T-cell (primary cell): ENCODE results near the gene RNF166. TPM values are rescaled to one million over a fixed set of nuclear protein-coding genes. Genes with fewer than 3 reads are reported as not detected.

ENCODE experiments used
- ATAC-seq, 4 experiments: fragments of 200-7000 bp in 3 of 4; fragments of 150-1000 bp in 1 of 4; cut with Tn5 transposase; replicated peaks in 1 of 4; 1 replicate in 3 of 4; 2 replicates in 1 of 4; pipeline ENCODE4 v1.10.0; 2021; ENCODE audit warnings: moderate library complexity in 3 of 4, mild to moderate bottlenecking in 2 of 4, moderate number of reproducible peaks in 1 of 4
- CTCF ChIA-PET, 2 donors: fragments of 300-600 bp; sonication (Branson Sonifier 250); formaldehyde crosslinking; loops; one replicate each; lab custom pipeline; 2022; ENCODE audit warnings: antibody characterized with exemption in 2 of 2; lab: Charles Lee
- POLR2A ChIA-PET, 2 donors: fragments of 300-600 bp; sonication (Branson Sonifier 250); formaldehyde crosslinking; loops; one replicate each; lab custom pipeline; 2022; ENCODE audit warnings: antibody characterized with exemption in 2 of 2; lab: Charles Lee
- DNase-seq, 35 experiments: peaks; one replicate each; pipeline versions ENCODE4 v3.0.0 to v3.0.0-alpha.2; 2013 to 2023
- H3K27ac ChIP-seq: one replicate; pipeline ENCODE4 v1.5.1; 2013; ENCODE audit warnings: low read length
- H3K27me3 ChIP-seq, 2 experiments: replicated peaks in 1 of 2; 1 replicate in 1 of 2; 2 replicates in 1 of 2; pipeline versions ENCODE4 v1.6.1 to v1.7.0; 2013; ENCODE audit warnings: low read length in 1 of 2, mixed read lengths in 1 of 2; ENCODE audit not compliant: control insufficient read depth in 2 of 2, insufficient read depth in 2 of 2; ENCODE audit errors: extremely low read depth in 1 of 2
- H3K36me3 ChIP-seq, 2 donors: 1 replicate in 1 of 2; 2 replicates in 1 of 2; pipeline versions ENCODE4 v1.6.1 to v1.7.0; 2013; ENCODE audit warnings: low read length in 1 of 2; ENCODE audit not compliant: control insufficient read depth in 2 of 2, insufficient read depth in 1 of 2; ENCODE audit errors: extremely low read depth in 1 of 2
- H3K4me1 ChIP-seq, 2 experiments: 1 replicate in 1 of 2; 2 replicates in 1 of 2; pipeline versions ENCODE4 v1.6.1 to v1.7.0; 2013; ENCODE audit warnings: low read length in 2 of 2, mixed read lengths in 1 of 2; ENCODE audit not compliant: insufficient read depth in 2 of 2, control insufficient read depth in 1 of 2; ENCODE audit errors: extremely low read depth in 1 of 2
- H3K4me3 ChIP-seq, 2 donors: 1 replicate in 1 of 2; 2 replicates in 1 of 2; pipeline versions ENCODE4 v1.5.1 to v1.7.0; 2013; ENCODE audit warnings: mild to moderate bottlenecking in 2 of 2, low read length in 1 of 2, moderate library complexity in 1 of 2; ENCODE audit not compliant: control insufficient read depth in 1 of 2; ENCODE audit errors: extremely low read depth in 1 of 2
- H3K9me3 ChIP-seq: 2 replicates; pipeline ENCODE4 v1.7.0; 2013
- H3K27ac Mint-ChIP-seq, 2 donors: one replicate each; pipeline ENCODE4 v1.8.0; 2020 to 2021; ENCODE audit warnings: mild to moderate bottlenecking in 2 of 2, mixed read lengths in 2 of 2
- H3K27me3 Mint-ChIP-seq, 2 donors: one replicate each; pipeline ENCODE4 v1.8.0; 2021 to 2022; ENCODE audit warnings: mixed read lengths in 2 of 2
- H3K36me3 Mint-ChIP-seq: one replicate; pipeline ENCODE4 v1.8.0; 2021; ENCODE audit warnings: mixed read lengths
- H3K4me1 Mint-ChIP-seq, 3 donors: one replicate each; pipeline ENCODE4 v1.8.0; 2020 to 2022; ENCODE audit warnings: mixed read lengths in 3 of 3, mild to moderate bottlenecking in 1 of 3
- H3K4me3 Mint-ChIP-seq, 3 donors: one replicate each; pipeline ENCODE4 v1.8.0; 2020 to 2022; ENCODE audit warnings: mild to moderate bottlenecking in 3 of 3, mixed read lengths in 3 of 3, moderate library complexity in 3 of 3
- H3K9me3 Mint-ChIP-seq, 3 donors: one replicate each; pipeline ENCODE4 v1.8.0; 2020 to 2022; ENCODE audit warnings: mixed read lengths in 3 of 3
- WGBS: methylation state at CpG from one replicate; pipeline ENCODE4 v1.1.5; 2013; ENCODE audit warnings: missing lambda C conversion rate; ENCODE audit not compliant: insufficient coverage; 5-methylcytosine and 5-hydroxymethylcytosine counted together
- total RNA-seq, 35 experiments: library from RNA in 6 of 35; stranded (reverse) in 6 of 35; fragments of 120-200 nt in 1 of 35; gene quantifications; one replicate each; pipeline versions ENCODE4 v1.2.1 to v1.2.4 and lab custom pipeline; 2013 to 2026

The RNF166 gene
- total RNA-seq, 5 donors from 2014 or later (not counting 1 experiment from before 2014, with no cell fraction given): 246 to 369 (median 264) TPM

- POLR2A ChIA-PET: no interaction called here
- Histone ChIP-seq H3K4me3 (no peak overlapping the region), H3K9me3 (no peaks in the 10 kb centered on the region), H3K4me1 (peaks cover 11 to 40% of the 10 kb centered on the region in 2 experiments), H3K27ac (no peak overlapping the region), H3K36me3 (peaks cover 32 to 52% of the 10 kb centered on the region in 2 donors), H3K27me3 (no peaks in the 10 kb centered on the region)
- H3K9me3 Mint-ChIP-seq: no peaks in the 10 kb centered on the region
- ATAC-seq (no peak), DNase-seq (no peak)
- H3K27me3 Mint-ChIP-seq: no peaks in the 10 kb centered on the region
- 91% methylated on average over 27 of the region's 32 CpGs for WGBS
- H3K4me1 Mint-ChIP-seq: peaks cover 24 to 25% (median 25%) of the 10 kb centered on the region in 3 donors
- CTCF ChIA-PET: no interaction called here
- no peaks in the 10 kb centered on the region for H3K36me3 Mint-ChIP-seq
- H3K27ac Mint-ChIP-seq: no peak overlapping the region
- no peak overlapping the region for H3K4me3 Mint-ChIP-seq
Measured at GRCh38 chr16:88678224-88678979, 27.8 kb downstream of the RNF166 start.

GRCh38 chr16:88677721-88678120, 28.5 kb downstream of the RNF166 start:
- Mint-ChIP-seq H3K4me1 (peaks cover 19 to 22% (median 21%) of the 10 kb centered on the region in 3 donors), H3K9me3 (no peaks in the 10 kb centered on the region), H3K36me3 (no peaks in the 10 kb centered on the region), H3K4me3 (no peak overlapping the region), H3K27ac (no peak overlapping the region), H3K27me3 (no peaks in the 10 kb centered on the region)
- Histone ChIP-seq H3K4me3 (no peak overlapping the region), H3K27ac (no peak overlapping the region), H3K36me3 (peaks cover 32 to 52% of the 10 kb centered on the region in 2 donors), H3K4me1 (peaks cover 11 to 34% of the 10 kb centered on the region in 2 experiments), H3K9me3 (no peaks in the 10 kb centered on the region), H3K27me3 (no peaks in the 10 kb centered on the region)
- ChIA-PET POLR2A (no interaction called here), CTCF (no interaction called here)
- 72% methylated on average over 10 of the region's 13 CpGs for WGBS
- DNase-seq: no peak
- no peak for ATAC-seq

GRCh38 chr16:88676502-88677242, 29.5 kb downstream of the RNF166 start:
- H3K9me3 Mint-ChIP-seq: no peaks in the 10 kb centered on the region
- ChIA-PET CTCF (no interaction called here), POLR2A (no interaction called here)
- no peaks in the 10 kb centered on the region for H3K36me3 Mint-ChIP-seq
- H3K36me3 ChIP-seq: peaks cover 35 to 52% of the 10 kb centered on the region in 2 donors
- H3K27me3 Mint-ChIP-seq: no peaks in the 10 kb centered on the region
- peaks cover 9 to 13% (median 12%) of the 10 kb centered on the region in 3 donors for H3K4me1 Mint-ChIP-seq
- peaks cover 10 to 25% of the 10 kb centered on the region in 2 experiments for H3K4me1 ChIP-seq
- H3K27me3 ChIP-seq: no peaks in the 10 kb centered on the region
- DNase-seq: no peak
- ATAC-seq: no peak
- H3K4me3 ChIP-seq: no peak overlapping the region
- H3K4me3 Mint-ChIP-seq: no peak overlapping the region
- 93% methylated on average over 13 of the region's 22 CpGs for WGBS
- no peak overlapping the region for H3K27ac ChIP-seq
- no peaks in the 10 kb centered on the region for H3K9me3 ChIP-seq
- no peak overlapping the region for H3K27ac Mint-ChIP-seq

GRCh38 chr16:88673716-88674379, 32.4 kb downstream of the RNF166 start:
- no peak overlapping the region for H3K4me3 Mint-ChIP-seq
- no peaks in the 10 kb centered on the region for H3K4me1 Mint-ChIP-seq
- no peaks in the 10 kb centered on the region for H3K36me3 Mint-ChIP-seq
- POLR2A ChIA-PET: no interaction called here
- H3K9me3 Mint-ChIP-seq: no peaks in the 10 kb centered on the region
- CTCF ChIA-PET: no interaction called here
- Histone ChIP-seq H3K27ac (no peak overlapping the region), H3K27me3 (no peaks in the 10 kb centered on the region), H3K36me3 (peaks cover 29 to 36% of the 10 kb centered on the region in 2 donors), H3K4me1 (peaks cover 0 to 6% of the 10 kb centered on the region in 2 experiments), H3K4me3 (no peak overlapping the region), H3K9me3 (no peaks in the 10 kb centered on the region)
- no peaks in the 10 kb centered on the region for H3K27me3 Mint-ChIP-seq
- DNase-seq (no peak), ATAC-seq (no peak)
- WGBS: 87% methylated on average over 9 of the region's 19 CpGs
- no peak overlapping the region for H3K27ac Mint-ChIP-seq

- Mint-ChIP-seq H3K27ac (no peak overlapping the region), H3K9me3 (no peaks in the 10 kb centered on the region)
- CTCF ChIA-PET: interaction anchor here in 1 of 2 donors (0.7 kb wide), 1 partner anchor 87 kb away, joined by 3 read pairs; no protein-coding TSS in a partner anchor
Measured at GRCh38 chr16:88672776-88673175, 33.4 kb downstream of the RNF166 start.

GRCh38 chr16:88671806-88672205, 34.4 kb downstream of the RNF166 start:
- H3K4me3 ChIP-seq: no peak overlapping the region
- DNase-seq: no peak
- ChIA-PET POLR2A (interaction anchor here in 1 of 2 donors (0.5 kb wide), 1 partner anchor 23 kb away, joined by 4 read pairs; no protein-coding TSS in a partner anchor), CTCF (no interaction called here)
- H3K36me3 ChIP-seq: peaks cover 15 to 19% of the 10 kb centered on the region in 2 donors
- ATAC-seq: no peak
- Mint-ChIP-seq H3K4me3 (no peak overlapping the region), H3K4me1 (no peaks in the 10 kb centered on the region), H3K27ac (no peak overlapping the region), H3K36me3 (peaks cover 3% of the 10 kb centered on the region), H3K9me3 (no peaks in the 10 kb centered on the region), H3K27me3 (no peaks in the 10 kb centered on the region)
- H3K27ac ChIP-seq: no peak overlapping the region
- WGBS: 90% methylated on average over 18 of the region's 23 CpGs
- H3K4me1 ChIP-seq: no peaks in the 10 kb centered on the region
- H3K27me3 ChIP-seq: no peaks in the 10 kb centered on the region
- no peaks in the 10 kb centered on the region for H3K9me3 ChIP-seq

More at GRCh38 chr16:88672776-88673175, 33.4 kb downstream of the RNF166 start:
- Histone ChIP-seq H3K4me1 (no peaks in the 10 kb centered on the region), H3K27me3 (no peaks in the 10 kb centered on the region), H3K4me3 (no peak overlapping the region), H3K36me3 (peaks cover 25 to 27% of the 10 kb centered on the region in 2 donors), H3K27ac (no peak overlapping the region), H3K9me3 (no peaks in the 10 kb centered on the region)
- H3K36me3 Mint-ChIP-seq: peaks cover 3% of the 10 kb centered on the region
- no peak for ATAC-seq
- no peaks in the 10 kb centered on the region for H3K27me3 Mint-ChIP-seq
- no peak overlapping the region for H3K4me3 Mint-ChIP-seq
- no peaks in the 10 kb centered on the region for H3K4me1 Mint-ChIP-seq
- POLR2A ChIA-PET: no interaction called here
- DNase-seq: no peak
- WGBS: 92% methylated on average over 5 of the region's 11 CpGs
